OCI-LY7 (cell line): ENCODE measurements around the gene ALDH1A3.

ENCODE experiments used
- EZH2phosphoT487 ChIP-seq: fragments of 200-600 bp; sonication (generic); IDR thresholded peaks from 2 replicates; pipeline ENCODE4 v1.6.1; 2018; ENCODE audit warnings: low read depth, borderline replicate concordance, mild to moderate bottlenecking, mixed run types, antibody characterized with exemption, low read length, moderate library complexity, mixed read lengths
- TF ChIP-seq, protein P1 (sequence below): fragments of 200-600 bp; sonication (generic); conservative IDR thresholded peaks from 2 replicates; pipeline ENCODE4 v1.5.1; 2014; ENCODE audit warnings: mild to moderate bottlenecking, antibody characterized with exemption, low read length, moderate library complexity, mixed read lengths

GRCh38 chr15:100889385-100890050, 9.9 kb downstream of the ALDH1A3 start:
- TF ChIP-seq, protein P1, sequence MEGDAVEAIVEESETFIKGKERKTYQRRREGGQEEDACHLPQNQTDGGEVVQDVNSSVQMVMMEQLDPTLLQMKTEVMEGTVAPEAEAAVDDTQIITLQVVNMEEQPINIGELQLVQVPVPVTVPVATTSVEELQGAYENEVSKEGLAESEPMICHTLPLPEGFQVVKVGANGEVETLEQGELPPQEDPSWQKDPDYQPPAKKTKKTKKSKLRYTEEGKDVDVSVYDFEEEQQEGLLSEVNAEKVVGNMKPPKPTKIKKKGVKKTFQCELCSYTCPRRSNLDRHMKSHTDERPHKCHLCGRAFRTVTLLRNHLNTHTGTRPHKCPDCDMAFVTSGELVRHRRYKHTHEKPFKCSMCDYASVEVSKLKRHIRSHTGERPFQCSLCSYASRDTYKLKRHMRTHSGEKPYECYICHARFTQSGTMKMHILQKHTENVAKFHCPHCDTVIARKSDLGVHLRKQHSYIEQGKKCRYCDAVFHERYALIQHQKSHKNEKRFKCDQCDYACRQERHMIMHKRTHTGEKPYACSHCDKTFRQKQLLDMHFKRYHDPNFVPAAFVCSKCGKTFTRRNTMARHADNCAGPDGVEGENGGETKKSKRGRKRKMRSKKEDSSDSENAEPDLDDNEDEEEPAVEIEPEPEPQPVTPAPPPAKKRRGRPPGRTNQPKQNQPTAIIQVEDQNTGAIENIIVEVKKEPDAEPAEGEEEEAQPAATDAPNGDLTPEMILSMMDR: no peak
- no peak for TF ChIP-seq EZH2phosphoT487
